WI38 (cell line): Measurements from ENCODE around the gene ATAD3A.
A peak's percentile ranks its signal among the peaks of the same experiment; 100 is the strongest.

Experiments
- H3K4me3 ChIP-seq: 2 replicates; pipeline ENCODE4 v1.5.1; 2011; ENCODE audit warnings: low read depth, mild to moderate bottlenecking, control low read depth, low read length
- CTCF ChIP-seq: IDR thresholded peaks from 2 replicates; pipeline ENCODE4 v1.5.1; 2012; ENCODE audit warnings: low read depth, mild to moderate bottlenecking, control low read depth, low read length

ATAD3A gene

GRCh38 chr1:1547476-1547875, 35.5 kb downstream of the ATAD3A start:
- TF ChIP-seq CTCF, result no peak
- H3K4me3 ChIP-seq, result no peak overlapping the region

GRCh38 chr1:1548591-1548990, 36.6 kb downstream of the ATAD3A start:
- TF ChIP-seq CTCF, result no peak
- H3K4me3 ChIP-seq, result no peak overlapping the region

- TF ChIP-seq CTCF, result no peak
- no peak overlapping the region for H3K4me3 ChIP-seq
These were observed 38.1 kb downstream of the ATAD3A start for GRCh38 chr1:1550087-1550486.

- TF ChIP-seq CTCF, result peak; percentile 33; the same call in 1 of the 2 replicates
These were observed 38.9 kb downstream of the ATAD3A start for GRCh38 chr1:1550591-1551432.

GRCh38 chr1:1551524-1552262, 39.7 kb downstream of the ATAD3A start:
- H3K4me3 ChIP-seq, result no peak overlapping the region
- TF ChIP-seq CTCF, result no peak

More at GRCh38 chr1:1550591-1551432, 38.9 kb downstream of the ATAD3A start:
- no peak overlapping the region for H3K4me3 ChIP-seq

GRCh38 chr1:1552263-1552639, 40.3 kb downstream of the ATAD3A start:
- H3K4me3 ChIP-seq, result no peak overlapping the region
- TF ChIP-seq CTCF, result no peak
